Kidney epithelial cell (primary cell): ENCODE data around the gene ACVRL1. TPM values are rescaled to one million over a fixed set of nuclear protein-coding genes. Genes with fewer than 3 reads are reported as not detected.

ENCODE experiments used
- DNase-seq: peaks from one replicate; pipeline ENCODE4 v3.0.0-alpha.2; 2010; ENCODE audit warnings: low read depth
- H3K27me3 ChIP-seq: 2 replicates; pipeline ENCODE4 v1.6.0; 2011; ENCODE audit warnings: low read length; ENCODE audit not compliant: control insufficient read depth, insufficient read depth
- H3K36me3 ChIP-seq: 2 replicates; pipeline ENCODE4 v1.5.1; 2011; ENCODE audit warnings: low read length; ENCODE audit not compliant: control insufficient read depth, insufficient read depth
- H3K4me3 ChIP-seq: 2 replicates; pipeline ENCODE4 v1.5.1; 2011; ENCODE audit warnings: low read depth, mild to moderate bottlenecking, control low read depth, low read length
- CTCF ChIP-seq: IDR thresholded peaks from 2 replicates; pipeline ENCODE4 v1.5.1; 2011; ENCODE audit warnings: mild to moderate bottlenecking, moderate library complexity, low read length, control low read depth, inconsistent platforms; ENCODE audit not compliant: insufficient read depth, poor library complexity, severe bottlenecking
- total RNA-seq: library from RNA; depleted of rRNA; stranded (reverse); fragments of >200 nt; gene quantifications from 2 replicates; pipeline ENCODE4 v1.2.3, GENCODE V29; 2015

Gene ACVRL1
- total RNA-seq, 1 donor from 2014 or later = 9.7 TPM

- H3K4me3 ChIP-seq = peak overlapping the region; percentile 56
- no peaks in the 10 kb centered on the region for H3K27me3 ChIP-seq
- no peak for DNase-seq
- no peaks in the 10 kb centered on the region for H3K36me3 ChIP-seq
- TF ChIP-seq CTCF = no peak
These were observed 43.4 kb downstream of the ACVRL1 start for GRCh38 chr12:51950682-51951198.

- no peak for TF ChIP-seq CTCF
- H3K27me3 ChIP-seq = no peaks in the 10 kb centered on the region
- peak within 1 kb of the TSS; percentile 76 for H3K4me3 ChIP-seq
- H3K36me3 ChIP-seq = no peaks in the 10 kb centered on the region
- DNase-seq = no peak
These were observed 44.0 kb downstream of the ACVRL1 start, which contains the start of gene ACVR1B for GRCh38 chr12:51951199-51951842. Gene ACVR1B, plus strand, starts transcription at chr12:51951699. Its CDS starts 45 bp downstream, at chr12:51951744.

- DNase-seq = no peak
- Histone ChIP-seq H3K27me3 (no peaks in the 10 kb centered on the region), H3K36me3 (no peaks in the 10 kb centered on the region), H3K4me3 (peak overlapping the region; percentile 76)
- TF ChIP-seq CTCF = no peak
These were observed 44.8 kb downstream of the ACVRL1 start for GRCh38 chr12:51951843-51952722.

GRCh38 chr12:51953089-51953488 is 45.8 kb downstream of the ACVRL1 start:
- H3K27me3 ChIP-seq = no peaks in the 10 kb centered on the region
- no peak for DNase-seq
- TF ChIP-seq CTCF = no peak
- H3K4me3 ChIP-seq = peak overlapping the region; percentile 76
- H3K36me3 ChIP-seq = no peaks in the 10 kb centered on the region

GRCh38 chr12:51953864-51954263 is 46.6 kb downstream of the ACVRL1 start:
- Histone ChIP-seq H3K36me3 (no peaks in the 10 kb centered on the region), H3K27me3 (no peaks in the 10 kb centered on the region), H3K4me3 (peak overlapping the region; percentile 9)
- TF ChIP-seq CTCF = no peak
- DNase-seq = no peak
